Erythroblast (primary cell): ENCODE measurements around the gene OXCT1.
"Not testable (repeated sequence)": the region's sequence is repeated elsewhere in the genome, so short reads cannot be mapped to it uniquely, and the experiment has no call there.

Experiments used
- DNase-seq, 2 experiments: peaks; one replicate each; lab custom pipeline; 2025; lab: John Stamatoyannopoulos, UW
- GATA1 ChIP-seq: IDR thresholded peaks from 2 replicates; pipeline ENCODE4 v1.6.1; 2011; ENCODE audit warnings: low read depth, mild to moderate bottlenecking, control low read depth, low read length, moderate library complexity
- POLR2A ChIP-seq: IDR thresholded peaks from 2 replicates; pipeline ENCODE4 v1.6.1; 2011; ENCODE audit warnings: mild to moderate bottlenecking, low read length

OXCT1 gene

DNA sequence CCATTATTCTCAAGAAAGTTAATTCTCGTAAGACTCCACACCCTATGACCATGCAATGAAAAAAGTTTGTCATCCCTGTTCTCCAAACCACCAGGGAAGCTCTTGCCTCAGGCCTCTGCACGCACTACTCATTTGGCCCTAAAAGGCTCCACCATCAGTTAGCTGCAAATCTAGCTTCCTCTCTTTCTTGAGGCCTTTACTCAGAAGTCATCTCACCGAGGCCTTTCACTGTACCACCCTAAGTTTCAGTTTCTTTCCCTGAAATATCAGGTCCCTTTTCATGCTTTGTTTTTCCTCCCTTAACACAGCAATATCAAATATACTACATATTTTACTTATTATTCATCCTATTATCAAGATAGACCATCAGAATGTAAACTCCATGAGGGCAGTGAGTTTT lies 39.1 kb downstream of the OXCT1 start:
- TF ChIP-seq GATA1 (no peak), POLR2A (no peak)
- no peak for DNase-seq

DNA sequence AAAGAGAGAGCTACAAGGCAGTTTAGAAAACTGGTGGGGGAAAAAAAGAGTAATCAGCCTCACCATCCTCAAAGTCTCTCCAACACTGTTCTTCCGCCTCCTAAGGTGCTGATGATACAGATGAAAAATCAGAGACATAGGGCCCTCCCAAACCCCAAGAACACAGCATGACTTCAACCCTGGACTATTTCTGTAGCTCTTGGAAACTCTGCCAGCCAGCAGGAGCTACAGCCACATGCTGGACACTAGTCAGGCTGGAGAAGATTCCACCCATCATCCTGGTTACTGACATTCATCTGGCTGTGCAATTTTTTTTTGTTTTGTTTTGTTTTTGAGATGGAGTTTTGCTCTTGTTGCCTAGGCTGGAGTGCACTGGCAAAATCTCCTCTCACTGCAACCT lies 42.4 kb downstream of the OXCT1 start:
- no peak for DNase-seq
- TF ChIP-seq GATA1 (no peak), POLR2A (no peak)

DNA sequence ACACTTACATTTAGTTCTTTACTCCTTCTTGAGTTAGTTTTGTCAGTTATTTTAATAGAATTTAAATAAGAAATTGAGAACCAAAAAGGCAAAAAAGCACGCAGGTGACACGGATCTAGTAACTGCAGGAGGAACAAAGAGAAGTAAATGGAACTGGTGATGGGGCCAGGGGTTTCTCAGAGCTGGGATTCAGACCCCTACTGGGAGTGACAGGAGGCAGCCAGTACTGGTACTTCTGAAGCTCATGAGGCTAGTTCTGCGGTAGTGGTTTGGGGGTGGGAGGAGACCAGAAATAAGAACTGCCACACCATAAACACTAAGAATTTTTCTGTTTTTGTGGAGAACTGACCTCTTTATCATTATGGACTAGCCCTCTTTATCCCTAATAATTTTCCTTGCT lies 48.2 kb downstream of the OXCT1 start:
- TF ChIP-seq GATA1: no peak
- TF ChIP-seq POLR2A: no peak
- no peak for DNase-seq

DNA sequence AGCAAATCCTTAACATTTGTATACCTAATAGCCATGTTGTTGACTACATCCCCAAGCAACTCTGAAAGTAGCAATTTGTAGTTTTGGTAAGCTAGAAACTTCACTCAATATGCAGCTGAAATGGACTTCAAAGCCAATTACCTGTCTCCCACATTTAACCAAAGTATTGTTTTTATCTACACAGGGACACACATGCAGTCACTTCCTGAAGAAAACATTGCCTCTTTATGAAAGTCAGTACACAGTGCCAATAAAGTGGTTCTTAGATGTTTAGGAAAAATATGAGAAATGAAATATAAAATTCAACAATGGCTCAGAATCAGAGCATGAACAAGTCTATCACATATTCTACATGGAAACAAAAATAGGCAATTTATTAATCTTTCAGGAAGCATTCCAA lies 49.2 kb downstream of the OXCT1 start:
- no peak for TF ChIP-seq POLR2A
- TF ChIP-seq GATA1: no peak

DNA sequence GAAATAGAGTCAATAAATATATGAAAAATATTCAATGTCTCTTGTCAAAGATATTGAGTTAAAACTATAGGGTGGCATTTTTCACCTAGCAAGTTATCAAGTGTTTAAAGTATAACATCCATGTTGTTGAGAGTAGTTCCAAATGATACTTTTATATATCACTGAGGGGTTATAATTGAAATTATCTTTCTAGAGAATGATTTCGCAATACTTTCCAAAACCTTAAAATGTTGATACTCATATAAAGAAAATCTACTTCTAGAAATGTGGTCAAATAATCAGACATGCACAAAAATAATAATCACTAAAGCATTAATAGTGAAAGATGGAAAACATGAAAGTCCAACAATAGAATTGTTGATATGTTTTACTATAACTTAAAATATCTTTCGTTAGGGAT lies 50.1 kb downstream of the OXCT1 start:
- no peak for TF ChIP-seq GATA1
- TF ChIP-seq POLR2A: no peak
- no peak for DNase-seq

More for the DNA sequence above, 49.2 kb downstream of the OXCT1 start:
- no peak for DNase-seq

DNA sequence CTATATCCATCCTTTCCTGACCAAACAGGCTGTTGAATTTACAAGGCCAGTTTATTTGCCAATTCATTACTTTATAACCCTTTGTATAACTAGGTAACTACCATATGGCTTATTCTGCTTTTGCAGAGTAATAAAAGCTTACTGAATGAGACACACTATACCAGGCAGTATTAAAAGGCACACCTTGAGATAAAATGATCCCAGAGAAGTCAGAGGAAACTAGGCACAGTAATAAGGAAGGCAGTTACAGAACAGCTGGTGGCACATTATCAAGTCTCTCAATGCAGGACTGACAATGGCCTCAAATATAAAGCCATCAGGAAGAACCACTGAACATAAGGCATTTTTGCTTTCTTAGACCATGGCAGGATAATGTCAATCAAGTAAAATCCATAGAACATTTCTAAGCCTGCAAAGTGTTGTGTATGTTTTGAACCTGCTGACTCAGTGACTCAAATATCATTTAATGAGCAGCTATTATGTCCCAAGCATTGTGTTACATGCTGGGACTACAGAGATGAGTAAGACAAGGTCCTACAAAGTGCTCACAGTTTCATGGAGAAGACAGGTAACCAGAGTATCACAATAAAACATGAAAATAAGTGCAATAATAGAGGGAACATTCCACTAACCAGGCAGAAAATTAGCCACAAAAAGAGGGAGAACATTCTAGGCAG lies 52.5 kb downstream of the OXCT1 start:
- no peak for DNase-seq
- TF ChIP-seq GATA1: no peak
- TF ChIP-seq POLR2A: no peak

DNA sequence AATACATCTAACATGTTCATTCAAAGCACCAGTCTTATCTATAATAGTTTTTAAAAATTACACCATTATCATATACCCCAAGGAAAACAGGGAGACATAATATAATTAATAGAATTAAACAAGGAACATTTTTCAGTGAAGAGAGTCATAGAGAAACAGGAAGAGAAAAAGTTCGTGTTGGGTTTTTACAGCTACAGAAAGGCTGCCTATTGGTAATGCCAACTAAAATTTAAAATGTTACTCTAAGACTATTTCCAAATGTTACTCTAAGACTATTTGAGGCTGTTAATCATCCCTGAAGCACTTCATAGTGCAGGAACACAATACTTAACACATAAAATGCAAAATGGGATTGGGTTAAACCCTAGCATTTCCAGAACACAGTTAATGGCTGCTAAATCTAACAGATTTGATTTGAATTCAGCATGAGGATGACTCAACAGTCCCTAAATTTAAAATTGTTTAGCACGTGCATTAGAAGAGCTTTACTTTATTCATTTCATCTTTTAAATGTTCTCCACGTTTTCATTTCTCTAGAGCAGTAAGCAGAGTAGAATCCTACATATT lies 54.5 kb downstream of the OXCT1 start:
- DNase-seq: no peak
- TF ChIP-seq GATA1 (no peak), POLR2A (no peak)

DNA sequence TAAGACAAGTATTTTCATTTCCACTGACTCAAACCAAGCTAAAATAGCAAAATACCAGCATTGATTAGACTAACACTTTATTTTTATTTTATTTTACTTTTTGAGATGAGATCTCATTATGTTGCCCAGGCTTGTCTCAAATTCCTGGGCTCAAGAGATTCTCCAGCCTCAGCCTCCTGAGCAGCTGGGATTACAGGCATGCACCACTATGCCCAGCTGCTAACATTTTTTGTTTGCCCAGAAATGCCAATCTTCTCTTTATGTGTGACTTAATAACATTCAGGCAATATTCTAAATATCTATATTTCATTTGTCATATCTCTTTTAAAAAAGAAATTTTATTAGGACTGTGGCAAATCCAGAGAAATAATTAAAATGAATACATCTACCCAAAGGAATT lies 55.0 kb downstream of the OXCT1 start:
- no peak for DNase-seq
- TF ChIP-seq GATA1 (no peak), POLR2A (no peak)

DNA sequence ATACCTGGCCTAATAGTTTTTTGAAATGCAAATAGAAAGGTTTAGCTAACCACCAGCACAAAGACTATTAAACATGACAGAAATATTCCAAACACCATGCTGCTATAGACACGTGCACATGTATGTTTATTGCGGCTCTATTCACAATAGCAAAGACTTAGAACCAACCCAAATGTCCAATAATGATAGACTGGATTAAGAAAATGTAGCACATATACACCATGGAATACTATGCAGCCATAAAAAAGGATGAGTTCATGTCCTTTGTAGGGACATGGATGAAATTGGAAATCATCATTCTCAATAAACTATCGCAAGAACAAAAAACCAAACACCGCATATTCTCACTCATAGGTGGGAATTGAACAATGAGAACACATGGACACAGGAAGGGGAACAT lies 55.9 kb downstream of the OXCT1 start:
- not testable (repeated sequence) for DNase-seq

DNA sequence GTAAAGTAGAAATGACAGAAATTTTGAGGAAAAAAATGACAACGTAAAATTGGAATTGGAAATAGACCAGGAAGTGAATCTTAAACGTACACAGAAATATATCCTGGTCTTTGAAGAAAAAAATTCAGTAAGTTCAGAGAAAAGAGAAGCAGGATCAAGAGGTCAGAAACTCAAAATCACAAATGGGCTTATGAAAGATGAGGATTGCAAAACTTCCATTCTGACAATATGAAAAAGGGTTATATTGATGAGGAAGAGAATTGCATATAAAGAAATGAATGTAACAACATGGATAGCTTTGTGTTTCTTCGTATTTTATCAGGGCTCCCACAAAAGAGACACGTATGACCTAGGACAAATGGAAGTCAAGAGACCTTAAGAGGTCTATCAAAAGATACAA lies 58.1 kb downstream of the OXCT1 start:
- no peak for DNase-seq
- TF ChIP-seq POLR2A: no peak

DNA sequence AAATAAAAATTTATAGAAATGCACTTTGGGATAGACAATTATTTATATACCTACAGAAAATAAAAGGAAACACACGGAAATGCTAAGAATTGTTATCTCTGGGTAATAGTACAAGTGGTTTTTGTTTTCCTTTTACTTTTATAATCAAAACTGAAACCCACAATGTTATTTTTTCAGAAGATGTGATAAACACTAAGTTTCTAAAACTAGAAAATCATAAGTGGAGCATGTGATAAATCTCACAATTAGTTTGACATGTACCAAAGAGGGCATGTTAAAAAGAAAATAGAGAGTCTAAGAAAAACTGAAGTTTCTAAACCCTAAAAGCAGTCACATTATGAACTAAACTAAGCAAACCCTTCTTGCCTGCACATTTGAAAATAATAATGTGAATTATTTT lies 61.1 kb downstream of the OXCT1 start:
- TF ChIP-seq POLR2A: no peak
- no peak for TF ChIP-seq GATA1
- DNase-seq: no peak

DNA sequence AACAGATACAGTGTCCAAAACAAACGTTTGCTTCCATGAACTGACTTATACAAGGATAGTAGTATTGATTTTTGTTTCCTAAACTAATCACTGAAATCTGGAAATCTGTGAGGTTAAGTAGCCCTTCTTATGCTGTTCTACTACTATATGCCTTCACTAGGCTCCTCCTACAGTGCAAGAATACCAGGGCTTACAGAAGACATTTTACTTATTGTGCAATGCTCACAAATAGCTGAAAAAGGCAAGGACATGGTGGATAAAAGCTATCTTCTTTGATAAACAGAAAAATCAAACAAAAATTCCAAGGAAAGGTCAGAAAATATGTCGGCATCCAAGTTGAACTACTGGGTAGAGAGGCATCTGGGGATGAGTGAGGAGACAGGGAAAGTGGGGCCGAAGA lies 61.9 kb downstream of the OXCT1 start:
- no peak for DNase-seq
- TF ChIP-seq POLR2A (no peak), GATA1 (no peak)

DNA sequence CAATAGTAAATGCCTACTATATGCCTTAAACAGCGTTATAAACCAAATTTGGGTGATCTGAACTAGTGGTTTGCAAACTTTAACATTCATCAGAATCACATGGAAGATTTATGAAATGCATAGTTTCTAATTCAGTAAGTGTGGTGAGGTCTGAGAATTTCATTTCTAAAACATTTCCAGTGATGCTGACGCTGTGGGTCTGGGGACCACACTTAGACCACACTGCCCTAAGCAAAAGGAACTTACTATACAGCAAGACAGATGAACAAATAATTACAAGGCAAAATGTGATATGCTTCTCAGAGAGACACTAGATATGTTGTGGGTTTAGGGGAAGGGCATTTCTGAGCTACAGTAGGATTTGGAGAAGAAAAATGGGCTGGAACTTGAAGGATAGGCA lies 72.6 kb downstream of the OXCT1 start:
- no peak for DNase-seq
- no peak for TF ChIP-seq POLR2A
- no peak for TF ChIP-seq GATA1

DNA sequence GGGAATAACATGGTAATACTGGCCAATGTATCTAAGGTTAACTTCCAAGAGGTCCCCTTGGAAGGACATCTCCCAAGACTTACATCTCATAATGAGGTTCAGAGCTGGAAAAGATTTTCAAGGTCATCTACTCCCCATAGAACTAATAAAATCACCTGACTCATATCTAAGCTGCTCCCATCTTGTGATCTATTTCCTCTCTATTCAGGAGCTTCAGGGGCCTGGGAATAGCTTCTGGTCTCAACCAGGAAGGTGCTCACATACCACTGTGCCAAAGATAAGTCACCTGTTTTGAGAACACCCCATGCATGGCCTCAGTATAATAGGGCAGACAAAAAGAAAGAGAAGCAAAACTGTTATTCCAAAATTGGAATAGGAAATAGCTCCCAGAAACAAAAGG lies 74.2 kb downstream of the OXCT1 start:
- no peak for TF ChIP-seq POLR2A
- DNase-seq: no peak

DNA sequence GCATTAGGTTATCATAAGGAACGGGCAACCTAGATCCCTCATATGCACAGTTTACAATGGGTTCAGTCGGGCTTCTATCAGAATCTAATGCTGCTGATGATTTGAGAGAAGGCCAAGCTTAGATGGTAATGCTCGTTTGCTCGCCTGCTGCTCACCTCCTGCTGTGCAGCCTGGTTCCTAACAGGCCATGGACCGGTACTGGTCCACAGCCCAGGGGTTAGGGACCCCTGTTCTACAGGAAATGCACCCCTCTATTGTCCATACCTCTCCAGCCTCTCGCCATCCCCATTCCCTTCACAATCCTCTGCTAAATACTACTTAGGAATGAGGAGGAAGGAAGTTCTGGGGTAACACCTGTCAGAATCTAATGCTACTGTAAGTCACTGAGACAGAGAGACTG lies 75.1 kb downstream of the OXCT1 start:
- no peak for TF ChIP-seq GATA1
- no peak for TF ChIP-seq POLR2A
- no peak for DNase-seq
